NCI-H146 treated with DMSO at 0.1 percent for 48 hours (cell line): ENCODE data around the gene SPTAN1.
"Not testable (repeated sequence)": the region's sequence is repeated elsewhere in the genome, so short reads cannot be mapped to it uniquely, and the experiment has no call there.

ENCODE experiments used
- DNase-seq: peaks from one replicate; lab custom pipeline; 2025; ENCODE audit not compliant: unreplicated experiment; lab: John Stamatoyannopoulos, UW

Gene SPTAN1

DNA sequence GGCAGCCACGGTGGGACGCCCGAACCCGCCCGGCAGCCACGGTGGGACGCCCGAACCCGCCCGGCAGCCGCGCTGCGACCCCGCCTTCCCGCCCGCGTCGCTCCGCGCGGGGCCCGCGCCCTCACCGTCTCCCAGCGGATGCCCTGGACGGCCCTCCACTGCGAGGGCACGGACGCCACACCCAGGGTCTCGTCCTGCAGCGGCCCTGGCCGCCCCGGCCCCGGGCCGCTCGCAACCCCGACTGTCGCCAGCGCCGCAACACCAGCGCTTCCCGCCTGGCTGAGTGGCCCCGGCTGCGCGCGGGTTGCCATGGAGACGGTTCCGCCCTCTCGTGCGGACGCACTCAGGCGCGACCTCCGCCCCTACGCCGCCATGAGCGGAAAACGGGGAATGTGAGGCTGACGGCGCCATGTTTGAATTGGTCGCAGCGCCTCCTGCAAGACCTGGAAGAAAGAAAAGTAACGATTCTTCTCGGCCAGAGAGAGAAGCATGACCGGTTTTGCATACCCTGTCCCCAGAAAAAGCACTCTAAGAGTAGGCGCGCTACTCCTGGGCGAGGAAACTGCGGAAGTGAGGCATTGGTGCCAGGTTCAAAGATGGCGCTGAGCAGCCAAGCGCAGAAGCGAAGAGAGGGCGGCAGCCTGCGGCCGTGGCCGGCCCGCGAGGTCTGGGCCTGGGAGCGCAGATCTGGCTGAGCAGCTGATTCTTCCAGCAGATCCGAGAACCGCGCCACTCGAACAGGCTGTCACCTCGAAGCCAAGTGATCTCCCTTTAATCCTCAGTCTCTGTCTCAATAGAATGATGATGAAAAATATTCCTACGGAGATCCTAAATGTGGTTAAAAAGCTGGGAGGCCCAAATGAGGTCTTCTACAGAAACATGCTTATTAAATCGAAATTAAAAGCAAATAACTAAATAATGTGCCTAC is 104.3 kb downstream of the SPTAN1 start, which contains the start of gene DYNC2I2:
DYNC2I2 (minus strand) TSS at position 432 of the 928 bp plus-strand sequence; CDS start at position 311, 121 bp downstream.
- peak; percentile 65 for DNase-seq

DNA sequence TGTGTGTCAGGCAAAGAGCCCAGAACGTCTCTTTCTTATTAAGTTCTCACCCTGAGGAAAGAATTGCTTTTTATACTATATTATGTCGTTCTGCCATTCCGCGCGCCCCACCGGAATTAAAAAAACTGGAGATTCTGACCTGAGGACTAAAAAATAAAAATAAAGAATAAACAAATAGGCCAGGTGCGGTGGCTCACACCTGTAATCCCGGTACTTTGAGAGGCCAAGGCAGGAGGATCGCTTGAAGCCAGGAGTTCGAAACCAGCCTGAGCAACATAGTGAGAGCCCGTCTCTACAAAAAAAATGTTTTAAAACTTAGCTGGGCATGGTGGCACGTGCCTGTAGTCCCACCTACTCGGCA is 104.9 kb downstream of the SPTAN1 start:
- no peak for DNase-seq

DNA sequence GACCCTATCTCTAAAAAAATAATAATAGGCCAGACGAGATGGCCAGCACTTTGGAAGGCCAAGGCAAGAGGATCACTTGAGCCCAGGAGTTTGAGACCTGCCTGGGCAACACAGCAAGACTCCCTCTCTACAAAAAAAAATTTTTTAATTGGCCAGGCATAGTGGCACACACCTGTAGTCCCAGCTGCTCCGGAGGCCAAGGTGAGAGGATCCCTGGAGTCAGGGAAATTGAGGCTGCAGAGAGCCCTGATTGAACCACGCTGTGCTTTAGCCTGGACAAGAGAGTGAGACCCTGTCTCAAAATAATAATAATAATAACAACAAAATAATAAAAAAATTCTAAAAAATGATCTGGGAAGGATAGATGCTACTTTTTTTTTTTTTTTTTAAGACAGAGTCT is 105.4 kb downstream of the SPTAN1 start:
- DNase-seq: no peak

DNA sequence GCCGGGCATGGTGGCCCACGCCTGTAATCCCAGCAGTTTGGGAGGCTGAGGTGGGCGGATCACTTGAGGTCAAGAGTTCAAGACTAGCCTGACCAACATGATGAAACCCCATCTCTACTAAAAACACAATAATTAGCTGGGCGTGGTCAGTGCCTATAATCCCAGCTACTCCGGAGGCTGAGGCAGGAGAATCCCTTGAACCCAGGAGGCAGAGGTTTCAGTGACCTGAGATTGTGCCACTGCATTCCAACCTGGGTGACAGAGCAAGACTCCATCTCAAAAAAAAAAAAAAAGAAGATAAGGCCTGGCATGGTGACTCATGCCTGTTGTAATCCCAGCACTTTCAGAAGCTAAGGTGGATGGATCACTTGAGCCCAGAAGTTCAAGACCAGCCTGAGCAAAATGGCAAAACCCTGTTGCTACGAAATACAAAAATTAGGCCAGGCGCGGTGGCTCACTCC is 114.1 kb downstream of the SPTAN1 start:
- DNase-seq: not testable (repeated sequence)

DNA sequence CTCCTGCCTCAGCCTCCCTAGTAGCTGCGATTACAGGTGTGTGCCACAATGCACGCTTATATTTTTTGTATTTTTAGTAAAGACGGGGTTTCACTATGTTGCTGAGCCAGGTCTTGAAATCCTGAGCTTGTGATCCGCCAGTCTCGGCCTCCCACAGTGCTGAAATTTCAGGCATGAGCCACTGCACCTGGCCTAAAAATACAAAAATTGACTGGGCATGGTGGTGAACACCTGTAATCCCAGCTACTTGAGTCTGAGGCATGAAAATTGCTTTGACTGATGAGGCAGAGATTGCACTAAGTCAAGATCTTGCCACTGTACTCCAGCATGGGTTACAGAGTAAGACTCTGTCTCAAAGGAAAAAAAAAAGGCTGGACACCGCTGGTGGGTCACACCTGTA is 117.4 kb downstream of the SPTAN1 start:
- DNase-seq: no peak

DNA sequence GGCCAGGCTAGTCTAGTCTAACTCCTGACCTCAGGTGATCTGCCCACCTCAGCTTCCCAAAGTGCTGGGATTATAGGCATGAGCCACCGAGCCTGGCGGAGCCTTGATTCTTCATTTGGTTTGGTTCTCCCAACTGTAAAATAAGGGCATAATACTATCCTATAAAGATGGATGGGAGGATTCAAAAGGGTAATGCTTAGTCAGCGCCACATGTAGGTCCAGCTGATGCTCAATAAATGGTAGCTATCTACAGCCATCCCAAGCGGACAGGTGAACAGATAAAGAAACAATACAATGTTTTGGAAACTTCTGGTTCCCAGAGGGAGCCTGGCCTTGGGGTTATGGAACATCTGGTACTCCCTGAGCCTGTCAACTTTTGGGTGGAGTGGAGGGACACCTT is 123.0 kb downstream of the SPTAN1 start:
- DNase-seq: no peak

DNA sequence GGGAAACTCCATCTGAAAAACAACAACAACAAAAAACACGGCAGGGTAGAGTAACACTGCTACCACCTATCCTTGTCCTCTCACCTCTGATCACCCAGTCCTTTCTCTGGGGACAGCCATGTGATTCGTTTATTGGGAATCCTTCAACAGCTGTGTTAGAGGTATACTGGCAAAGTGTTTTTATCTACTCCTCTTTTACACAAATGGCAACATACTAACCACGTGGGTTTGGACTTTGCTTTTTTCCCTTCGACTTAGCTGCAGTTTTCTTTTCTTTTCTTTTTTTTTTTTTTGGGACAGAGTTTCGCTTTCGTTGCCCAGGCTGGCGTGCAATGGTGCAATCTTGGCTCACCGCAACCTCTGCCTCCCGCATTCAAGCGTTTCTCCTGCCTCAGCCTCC is 125.4 kb downstream of the SPTAN1 start:
- DNase-seq: no peak
